GM12878 (cell line): ENCODE data around the gene SPATA24. TPM values are rescaled to one million over a fixed set of nuclear protein-coding genes. Genes with fewer than 3 reads are reported as not detected.
A peak's percentile ranks its signal among the peaks of the same experiment; 100 is the strongest.

Experiments used
- DPF2 ChIP-seq: fragments of 450-650 bp; IDR thresholded peaks from 2 replicates; pipeline ENCODE4 v1.6.1; 2017; ENCODE audit warnings: mild to moderate bottlenecking
- MEF2A ChIP-seq: IDR thresholded peaks from 2 replicates; pipeline ENCODE4 v1.6.1; 2011; ENCODE audit warnings: low read depth, mild to moderate bottlenecking, low read length, moderate library complexity; ENCODE audit not compliant: insufficient read depth
- MLLT1 ChIP-seq: fragments of 450-650 bp; IDR thresholded peaks from 2 replicates; pipeline ENCODE4 v1.6.1; 2016; ENCODE audit warnings: mild to moderate bottlenecking
- NFYB ChIP-seq: IDR thresholded peaks from 2 replicates; pipeline ENCODE4 v1.6.1; 2011; ENCODE audit warnings: low read depth, mild to moderate bottlenecking, low read length, improper control_type of control experiment, moderate library complexity; ENCODE audit not compliant: insufficient read depth
- SMC3 ChIP-seq: IDR thresholded peaks from 2 replicates; pipeline ENCODE4 v1.6.1; 2011; ENCODE audit warnings: low read length, improper control_type of control experiment, borderline replicate concordance
- SPI1 ChIP-seq: IDR thresholded peaks from 2 replicates; pipeline ENCODE4 v1.6.1; 2011; ENCODE audit warnings: low read depth, mild to moderate bottlenecking, low read length, moderate library complexity, borderline replicate concordance; ENCODE audit not compliant: insufficient read depth
- TAF1 ChIP-seq: IDR thresholded peaks from 2 replicates; pipeline ENCODE4 v1.6.1; 2011; ENCODE audit warnings: mild to moderate bottlenecking, low read depth, low read length, borderline replicate concordance
- TCF12 ChIP-seq: IDR thresholded peaks from 2 replicates; pipeline ENCODE4 v1.6.1; 2011; ENCODE audit warnings: low read depth, mild to moderate bottlenecking, low read length
- ZBTB33 ChIP-seq: fragments of 450-650 bp; IDR thresholded peaks from 2 replicates; pipeline ENCODE4 v1.6.1; 2017; ENCODE audit warnings: mild to moderate bottlenecking
- ZNF274 ChIP-seq: IDR thresholded peaks from one replicate; pipeline ENCODE4 v1.8.0; 2011; ENCODE audit not compliant: insufficient read length, insufficient read depth
- polyA plus RNA-seq, 11 experiments: library from polyadenylated mRNA; depleted of rRNA in 4 of 11; unstranded in 6 of 11; stranded (reverse) in 5 of 11; fragments of >200 nt; fragmentation: Nextera tagmentation in 4 of 11; fragmentation: Illumina TruSeq in 1 of 11; extraction: Ambion mirVana in 4 of 11; extraction: Trizol in 1 of 11; gene quantifications; 1 replicate in 1 of 11; 2 replicates in 10 of 11; pipeline versions ENCODE4 v1.2.1 to v1.2.3, GENCODE V29; 2011 to 2016; ENCODE audit warnings: inconsistent platforms in 2 of 11, missing spikeins in 2 of 11, low read depth in 1 of 11
- total RNA-seq, 4 experiments: library from RNA; depleted of rRNA in 3 of 4; stranded (reverse); fragments of >200 nt in 3 of 4; fragmentation: Illumina TruSeq in 1 of 4; extraction: Trizol in 1 of 4; gene quantifications; 2 replicates each; pipeline versions ENCODE4 v1.2.1 to v1.2.3, GENCODE V29; 2013 to 2021
- TF ChIP-seq, protein P1 (sequence below): fragments of 150-350 bp; IDR thresholded peaks from 2 replicates; pipeline ENCODE4 v1.6.1; 2016; ENCODE audit warnings: low read depth, low read length

Gene SPATA24
- total and polyA plus RNA-seq, 10 of the 15 experiments (the other 5 are each of a cell fraction or from before 2014, with no cell fraction given), result 4.1 to 9.8 (median 7.3) TPM

DNA sequence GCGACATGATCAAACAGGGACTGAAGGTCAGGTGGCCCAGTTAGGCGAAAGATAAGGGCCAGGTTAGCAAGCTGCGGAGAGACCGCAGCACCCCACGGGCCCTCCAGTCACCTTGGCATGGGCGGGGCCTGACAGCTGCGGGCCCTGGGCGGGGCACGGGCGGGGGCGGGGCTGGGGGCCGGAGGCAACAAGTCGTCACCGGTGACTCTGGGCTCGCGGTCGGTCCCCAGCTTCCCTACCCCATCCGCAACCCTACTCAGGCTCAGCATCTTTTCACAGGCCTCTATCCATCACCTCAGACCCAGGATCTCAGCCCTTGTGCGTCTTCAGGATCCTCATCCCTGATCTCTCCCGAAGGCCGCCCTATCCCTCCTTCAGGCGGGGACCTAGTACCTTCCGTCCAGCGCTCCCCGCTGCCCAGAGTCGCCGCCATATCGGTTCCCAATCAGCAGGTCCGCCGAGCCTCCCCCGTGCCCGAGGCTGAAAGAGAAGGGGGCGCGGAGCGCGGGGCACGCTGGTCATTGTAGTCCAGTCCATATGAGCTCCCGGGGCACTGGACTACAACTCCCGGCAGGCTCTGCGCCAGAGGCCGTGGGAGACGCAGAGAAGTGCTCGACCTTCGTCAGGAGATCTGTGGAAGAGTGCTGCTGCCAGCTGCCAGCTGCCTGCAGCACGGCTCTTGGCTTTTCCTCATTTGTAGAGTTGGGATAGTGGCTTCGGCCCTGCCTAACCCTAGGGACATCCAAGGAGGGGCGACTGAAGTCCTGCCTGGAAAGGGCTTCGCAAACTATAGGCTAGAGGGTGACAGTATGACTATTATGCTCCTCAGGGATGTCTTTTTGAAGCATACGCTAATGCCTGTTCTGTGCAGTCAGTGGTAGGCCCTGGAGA is 35.4 kb upstream of the SPATA24 start, which contains the start of gene DNAJC18 (continued):
- TF ChIP-seq, protein P1, sequence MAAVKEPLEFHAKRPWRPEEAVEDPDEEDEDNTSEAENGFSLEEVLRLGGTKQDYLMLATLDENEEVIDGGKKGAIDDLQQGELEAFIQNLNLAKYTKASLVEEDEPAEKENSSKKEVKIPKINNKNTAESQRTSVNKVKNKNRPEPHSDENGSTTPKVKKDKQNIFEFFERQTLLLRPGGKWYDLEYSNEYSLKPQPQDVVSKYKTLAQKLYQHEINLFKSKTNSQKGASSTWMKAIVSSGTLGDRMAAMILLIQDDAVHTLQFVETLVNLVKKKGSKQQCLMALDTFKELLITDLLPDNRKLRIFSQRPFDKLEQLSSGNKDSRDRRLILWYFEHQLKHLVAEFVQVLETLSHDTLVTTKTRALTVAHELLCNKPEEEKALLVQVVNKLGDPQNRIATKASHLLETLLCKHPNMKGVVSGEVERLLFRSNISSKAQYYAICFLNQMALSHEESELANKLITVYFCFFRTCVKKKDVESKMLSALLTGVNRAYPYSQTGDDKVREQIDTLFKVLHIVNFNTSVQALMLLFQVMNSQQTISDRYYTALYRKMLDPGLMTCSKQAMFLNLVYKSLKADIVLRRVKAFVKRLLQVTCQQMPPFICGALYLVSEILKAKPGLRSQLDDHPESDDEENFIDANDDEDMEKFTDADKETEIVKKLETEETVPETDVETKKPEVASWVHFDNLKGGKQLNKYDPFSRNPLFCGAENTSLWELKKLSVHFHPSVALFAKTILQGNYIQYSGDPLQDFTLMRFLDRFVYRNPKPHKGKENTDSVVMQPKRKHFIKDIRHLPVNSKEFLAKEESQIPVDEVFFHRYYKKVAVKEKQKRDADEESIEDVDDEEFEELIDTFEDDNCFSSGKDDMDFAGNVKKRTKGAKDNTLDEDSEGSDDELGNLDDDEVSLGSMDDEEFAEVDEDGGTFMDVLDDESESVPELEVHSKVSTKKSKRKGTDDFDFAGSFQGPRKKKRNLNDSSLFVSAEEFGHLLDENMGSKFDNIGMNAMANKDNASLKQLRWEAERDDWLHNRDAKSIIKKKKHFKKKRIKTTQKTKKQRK, result no peak
- peak; percentile 76 for TF ChIP-seq MLLT1
- TF ChIP-seq TAF1, result peak; percentile 52; the same call in 1 of the 2 replicates
- TF ChIP-seq TCF12, result 0 out of 2 replicates have a peak, but pooled peaks have one; percentile 39
- peak; percentile 69 for TF ChIP-seq DPF2
- TF ChIP-seq ZBTB33, result no peak; the same call in 1 of the 2 replicates
- no peak for TF ChIP-seq NFYB
- TF ChIP-seq MEF2A, result 0 out of 2 replicates have a peak, but pooled peaks have one; percentile 41
- TF ChIP-seq ZNF274, result no peak
- no peak for TF ChIP-seq SPI1
- no peak for TF ChIP-seq SMC3
